ENCODE measurements around the gene NPC1.
"Not testable (repeated sequence)": the region's sequence is repeated elsewhere in the genome, so short reads cannot be mapped to it uniquely, and the experiment has no call there.

Gene NPC1

DNA sequence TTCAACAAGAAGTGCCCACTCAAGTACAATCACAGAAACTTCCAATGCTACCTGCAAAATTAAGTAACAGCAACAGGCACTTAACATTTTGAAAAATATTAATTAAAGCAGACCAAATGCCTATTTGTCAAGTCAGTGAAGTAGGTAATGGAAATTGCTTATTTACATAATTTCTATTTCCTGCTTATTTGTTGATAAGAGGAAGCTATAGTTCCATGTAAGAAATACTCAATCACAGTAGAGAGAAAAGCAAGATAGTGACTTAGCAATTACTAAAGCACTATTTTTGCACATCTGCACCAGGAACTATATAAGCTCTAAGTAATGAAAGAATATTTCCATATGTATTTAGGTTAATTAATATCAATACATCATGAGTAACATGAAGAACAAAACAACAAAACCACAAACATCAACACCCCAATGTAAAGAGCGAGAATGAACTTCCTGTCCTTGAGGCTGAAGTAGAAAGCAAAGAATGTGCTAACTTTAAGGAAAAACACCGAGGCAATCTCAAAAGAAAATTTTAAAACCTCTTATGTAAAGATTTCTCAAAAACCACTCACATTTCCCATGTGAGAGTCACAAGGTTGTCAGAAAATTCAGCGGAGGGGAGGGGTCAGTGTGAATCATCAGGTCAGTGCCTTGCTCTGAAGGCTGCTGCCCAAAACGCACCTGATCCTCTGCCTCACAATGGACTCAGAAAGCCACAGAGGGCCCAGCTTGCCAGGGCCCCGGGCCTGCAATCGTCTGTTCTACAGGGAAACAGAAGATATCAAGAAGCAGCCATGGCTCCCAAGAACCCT, 12.5 kb downstream of the NPC1 start:
- DNase-seq: no peak

DNA sequence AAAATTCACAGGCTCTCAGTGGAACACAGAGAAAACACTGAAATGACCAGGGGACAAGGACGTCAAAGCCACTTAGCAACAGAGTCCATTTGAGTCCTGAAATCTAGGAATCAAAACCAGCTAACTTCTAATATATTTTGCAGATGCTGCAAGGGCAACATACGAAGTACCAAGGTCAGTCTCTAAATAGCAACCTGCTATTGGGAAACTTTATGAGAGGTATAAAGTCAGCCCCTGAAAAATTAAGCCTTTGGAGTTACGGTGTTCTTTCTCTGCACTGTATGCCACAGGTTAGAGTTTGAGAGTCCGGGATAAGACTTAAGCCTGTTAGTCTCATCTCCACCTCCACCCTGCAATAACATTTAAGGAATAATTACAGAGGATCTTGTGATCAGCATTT, 13.3 kb downstream of the NPC1 start:
- DNase-seq: no peak

DNA sequence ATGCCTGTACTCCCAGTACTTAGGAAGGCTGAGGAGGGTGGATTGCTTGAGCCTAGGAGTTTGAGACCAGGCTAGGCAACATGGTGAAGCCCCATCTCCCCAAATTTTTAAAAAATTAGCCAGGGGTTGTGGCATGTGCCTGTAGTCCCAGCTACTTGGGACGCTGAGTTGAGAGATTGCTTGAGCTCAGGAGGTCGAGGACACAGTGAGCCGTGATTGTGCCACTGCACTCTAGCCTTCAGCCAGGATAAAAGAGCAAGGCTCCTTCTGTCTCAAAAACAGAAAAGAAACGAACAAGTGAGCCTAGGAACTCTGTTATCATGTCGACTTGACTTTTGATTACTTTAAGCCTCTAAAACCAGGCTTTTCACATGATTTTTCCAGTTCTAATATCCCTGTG, 13.7 kb downstream of the NPC1 start:
- no peak for DNase-seq

DNA sequence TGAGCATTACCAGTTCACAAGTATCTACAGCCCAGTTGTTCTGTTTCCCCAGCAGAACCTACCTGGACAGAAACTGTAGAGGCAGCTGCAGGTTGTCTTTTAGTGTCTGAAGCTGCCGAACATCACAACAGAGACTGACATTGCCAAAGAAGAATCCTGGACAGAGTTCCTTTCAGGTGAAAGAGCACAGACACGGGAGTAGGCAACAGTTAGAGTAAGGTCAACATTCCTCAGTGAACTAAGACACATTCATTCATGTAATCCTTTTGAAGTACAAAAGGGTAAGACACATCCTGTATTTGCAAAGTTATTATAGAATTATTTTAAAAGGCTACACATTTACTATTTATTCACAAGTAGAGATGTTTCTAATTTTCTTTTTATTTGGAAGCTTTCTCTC, 14.3 kb downstream of the NPC1 start:
- DNase-seq: no peak

DNA sequence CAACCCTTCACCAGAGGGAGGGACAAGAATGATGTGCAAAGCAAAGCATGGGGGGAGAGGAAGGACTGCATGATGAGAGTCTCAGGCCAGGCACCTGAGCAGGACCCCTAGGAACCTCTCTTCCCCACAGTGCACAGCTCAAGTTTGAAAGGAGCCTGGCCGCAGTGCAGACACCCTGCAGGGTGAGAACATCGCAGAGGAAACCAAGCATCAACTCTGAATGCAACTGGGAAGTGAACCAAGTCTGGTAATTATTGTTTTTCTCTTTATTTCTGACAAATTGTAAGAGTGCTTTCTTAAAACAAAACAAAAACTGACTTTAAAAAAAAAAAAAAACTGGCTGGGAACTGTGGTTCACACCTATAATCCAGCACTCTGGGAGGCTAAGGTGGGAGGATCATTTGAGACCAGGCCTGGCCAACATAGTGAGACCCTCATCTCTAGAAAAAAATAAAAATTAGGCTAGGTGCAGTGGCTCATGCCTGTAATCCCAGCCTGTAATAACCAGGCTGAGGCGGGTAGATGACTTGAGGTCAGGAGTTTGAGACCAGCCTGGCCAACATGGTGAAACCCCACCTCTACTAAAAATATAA, 15.3 kb downstream of the NPC1 start:
- DNase-seq: no peak

DNA sequence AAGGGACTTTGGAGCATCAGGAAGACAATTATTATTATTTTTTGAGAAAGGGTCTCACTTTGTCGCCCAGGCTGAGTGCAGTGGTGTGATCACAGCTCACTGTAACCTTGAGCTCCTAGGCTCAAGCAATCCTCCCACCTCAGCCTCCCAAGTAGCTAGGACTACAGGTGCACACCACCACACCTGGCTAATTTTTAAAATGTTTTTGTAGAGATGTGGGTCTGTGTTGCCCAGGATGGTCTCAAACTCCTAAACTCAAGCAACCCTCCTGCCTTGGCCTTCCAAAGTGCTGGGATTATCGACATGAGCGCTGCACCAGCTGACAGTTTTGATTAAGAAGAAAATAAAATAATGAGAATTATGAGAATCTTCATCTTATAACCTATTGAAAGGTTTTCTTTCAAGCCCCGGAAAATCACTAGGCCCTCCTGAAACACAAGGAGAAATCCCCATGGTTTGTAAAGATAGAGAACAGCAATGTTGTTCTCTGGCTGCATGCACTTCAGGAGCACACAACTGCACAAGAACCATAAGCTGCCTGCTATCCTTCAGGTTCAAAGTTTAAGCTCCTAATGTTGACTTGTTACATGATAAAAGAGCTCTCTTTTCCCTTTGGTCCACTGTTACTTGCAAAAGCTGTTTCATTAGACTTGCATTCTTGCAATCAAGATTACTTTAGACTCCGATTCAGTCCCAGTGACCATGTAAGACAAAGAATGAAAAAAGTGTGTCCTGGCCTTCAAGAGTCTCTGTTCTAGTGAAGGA, 16.8 kb downstream of the NPC1 start:
- no peak for DNase-seq

DNA sequence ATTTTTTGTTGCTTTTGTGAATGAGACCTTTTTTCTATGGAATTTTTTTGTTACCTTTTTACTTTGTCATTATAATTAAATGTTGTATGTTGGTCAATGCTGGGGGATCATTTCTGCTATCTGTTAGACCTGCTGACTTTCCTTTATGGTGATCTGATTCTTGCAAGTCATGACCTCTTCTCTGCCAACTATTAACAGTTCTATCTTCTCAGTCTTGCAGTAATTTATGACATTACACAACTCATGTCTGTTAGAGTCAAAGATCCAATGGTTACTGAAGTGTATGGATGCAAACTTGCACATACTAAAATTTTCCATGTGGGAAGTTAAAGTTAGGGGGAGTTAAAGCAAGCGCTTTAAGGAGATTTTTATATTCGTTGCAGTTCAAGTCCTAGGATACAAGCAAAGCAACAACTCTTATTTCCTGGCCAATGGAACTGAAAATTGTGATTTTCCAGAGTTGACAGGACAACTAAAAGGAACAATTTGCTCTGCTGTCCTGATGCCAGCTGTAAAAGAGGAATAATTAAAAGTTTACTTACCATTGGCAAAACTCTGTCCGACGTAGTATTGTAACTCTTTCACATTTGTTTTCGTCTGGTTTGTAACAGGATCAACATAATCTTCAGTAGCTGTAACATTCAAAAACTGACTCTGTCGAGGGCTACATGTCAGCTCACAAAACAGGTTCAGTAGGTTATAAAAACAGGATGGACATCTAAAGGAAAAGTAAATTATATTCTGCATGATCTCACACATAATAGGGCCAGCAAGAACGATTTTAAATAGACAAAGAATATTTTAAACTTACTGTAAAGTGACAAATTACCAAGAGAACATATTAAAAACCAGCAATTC, 17.8 kb downstream of the NPC1 start:
- no peak for DNase-seq

DNA sequence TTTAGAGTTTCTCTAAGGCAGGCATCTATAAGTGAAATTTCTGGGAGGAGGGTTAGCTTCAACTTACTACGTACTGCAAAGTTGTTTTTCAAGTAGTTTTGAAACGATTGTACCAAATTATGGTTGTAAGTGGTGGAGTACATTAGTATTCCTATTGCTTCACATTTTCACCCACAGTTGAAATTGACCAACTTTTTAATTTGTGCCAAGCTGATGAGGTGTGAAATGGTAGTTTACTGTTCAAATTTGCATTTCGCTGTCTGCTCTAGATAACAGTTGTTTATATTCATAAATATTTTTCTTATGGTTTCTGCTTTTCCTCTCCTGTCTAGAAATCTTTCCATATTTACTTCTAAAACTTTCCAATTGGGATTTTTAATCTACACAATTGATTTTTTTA, 18.6 kb downstream of the NPC1 start:
- DNase-seq: no peak

DNA sequence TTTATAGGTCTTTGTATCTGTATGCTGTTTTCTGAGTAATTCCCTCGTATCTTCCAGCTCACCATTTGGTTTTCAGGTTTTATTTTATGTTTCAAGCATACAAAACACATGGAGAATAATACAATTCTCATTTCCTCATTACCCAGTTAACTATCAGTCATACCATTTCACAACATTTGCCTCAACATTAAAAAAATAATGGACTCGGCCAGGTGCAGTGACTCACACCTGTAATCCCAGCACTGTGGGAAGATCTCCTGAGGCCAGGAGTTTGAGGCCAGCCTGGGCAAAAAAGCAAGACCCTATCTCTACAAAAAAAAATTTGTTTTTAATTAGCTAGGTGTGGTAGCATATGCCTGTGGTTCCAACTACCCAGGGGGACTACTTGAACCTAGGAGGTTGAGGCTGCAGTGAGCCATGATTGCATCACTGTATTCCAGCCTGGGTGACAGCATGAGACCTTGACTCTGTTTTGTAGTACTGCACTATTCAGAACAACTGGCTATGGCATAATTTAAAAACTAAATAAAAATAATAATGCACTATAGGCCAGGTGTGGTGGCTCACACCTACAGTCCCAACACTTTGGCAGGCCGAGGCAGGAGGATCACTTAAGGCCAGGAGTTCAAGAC, 20.3 kb downstream of the NPC1 start:
- DNase-seq: no peak

DNA sequence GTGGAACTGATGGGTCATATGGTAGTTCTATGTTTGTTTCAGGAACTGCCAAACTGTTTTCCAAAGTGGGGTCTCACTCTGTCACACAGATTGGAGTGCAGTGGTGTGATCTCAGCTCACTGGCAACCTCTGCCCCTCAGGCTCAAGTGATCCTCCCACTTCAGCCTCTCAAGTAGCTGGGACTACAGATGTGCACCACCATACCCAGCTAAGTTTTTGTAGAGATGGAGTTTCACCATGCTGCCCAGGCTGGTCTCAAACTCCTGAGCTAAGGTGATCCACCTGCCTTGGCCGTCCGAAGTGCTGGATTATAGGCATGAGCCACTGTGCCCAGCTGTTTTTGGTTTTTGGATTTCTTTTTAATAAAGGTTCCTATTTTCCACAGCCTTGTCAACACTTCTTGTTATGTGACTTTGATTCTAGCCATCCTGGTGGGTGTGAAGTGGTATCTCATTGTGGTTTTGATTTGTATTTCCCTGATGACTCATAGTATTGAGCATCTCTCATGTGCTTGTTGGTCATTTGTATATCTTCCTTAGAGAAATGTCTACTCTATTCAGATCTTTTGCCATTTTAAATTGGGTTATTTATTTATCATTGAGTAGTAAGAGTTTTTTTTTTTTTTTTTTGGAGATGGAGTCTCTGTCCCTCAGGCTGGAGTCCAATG, 22.8 kb downstream of the NPC1 start:
- no peak for DNase-seq

DNA sequence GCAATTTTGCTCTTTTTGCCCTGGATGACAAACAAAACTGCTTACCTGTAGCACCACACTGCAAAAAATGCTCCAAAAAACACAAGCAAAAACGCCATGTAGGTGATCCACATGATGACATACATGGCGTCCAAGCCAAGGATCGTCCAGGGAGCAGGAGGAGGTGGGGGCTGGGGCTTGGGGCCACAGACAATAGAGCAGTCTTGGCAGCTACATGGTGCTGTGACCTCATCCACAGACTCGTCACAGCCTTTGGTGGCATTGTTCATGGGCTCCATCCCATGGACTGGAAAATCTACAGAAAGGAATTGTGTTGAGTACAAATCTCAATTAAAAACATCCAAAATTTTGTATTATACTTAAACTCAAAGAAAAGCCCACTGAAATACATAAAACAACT, 26.1 kb downstream of the NPC1 start:
- DNase-seq: no peak

DNA sequence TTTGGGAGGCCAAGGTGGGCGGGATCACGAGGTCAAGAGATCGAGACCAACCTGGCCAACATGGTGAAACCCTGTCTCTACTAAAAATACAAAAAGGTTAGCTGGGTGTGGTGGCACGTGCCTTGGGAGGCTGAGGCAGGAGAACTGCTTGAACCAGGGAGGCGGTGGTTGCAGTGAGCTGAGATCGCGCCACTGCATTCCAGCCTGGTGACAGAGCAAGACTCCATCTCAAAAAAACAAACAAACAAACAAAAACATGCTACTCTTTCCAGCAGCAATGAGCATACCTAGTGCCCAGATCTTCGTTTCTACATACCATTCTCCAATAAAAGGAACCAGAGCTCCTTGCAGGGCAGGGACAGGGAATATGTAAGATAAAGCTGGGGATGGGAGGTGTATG, 28.8 kb downstream of the NPC1 start:
- DNase-seq: not testable (repeated sequence)

DNA sequence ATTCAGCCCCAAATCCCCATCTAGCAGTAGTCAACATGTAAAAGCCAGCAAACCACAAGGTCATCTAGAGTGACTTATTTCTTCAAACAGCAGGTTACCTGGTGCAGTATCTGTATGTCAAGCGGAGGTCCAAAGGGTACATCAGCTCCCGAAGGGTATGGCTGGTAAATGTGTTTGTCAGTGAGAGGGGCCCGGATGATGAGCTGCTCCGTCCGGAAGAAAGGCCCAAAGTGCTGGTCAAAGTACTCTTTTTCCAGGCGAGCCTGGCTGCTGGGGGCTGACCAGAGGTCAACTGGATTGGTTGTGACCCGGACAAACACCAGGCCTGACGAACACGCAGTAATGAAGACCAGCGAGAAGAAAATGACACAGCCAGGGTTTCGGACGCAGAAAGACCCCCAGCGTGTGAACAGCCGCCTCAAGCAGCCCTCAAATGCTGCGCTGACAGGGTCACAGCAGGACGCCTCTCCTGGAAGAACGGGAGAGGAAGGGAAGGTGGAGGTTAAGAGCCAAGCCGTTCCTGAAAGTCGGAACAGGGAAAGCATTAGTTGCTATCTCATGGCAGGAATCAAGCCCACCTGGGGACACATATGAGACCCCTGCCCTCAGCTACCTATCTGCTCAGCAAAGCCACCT, 30.0 kb downstream of the NPC1 start:
- DNase-seq: no peak

DNA sequence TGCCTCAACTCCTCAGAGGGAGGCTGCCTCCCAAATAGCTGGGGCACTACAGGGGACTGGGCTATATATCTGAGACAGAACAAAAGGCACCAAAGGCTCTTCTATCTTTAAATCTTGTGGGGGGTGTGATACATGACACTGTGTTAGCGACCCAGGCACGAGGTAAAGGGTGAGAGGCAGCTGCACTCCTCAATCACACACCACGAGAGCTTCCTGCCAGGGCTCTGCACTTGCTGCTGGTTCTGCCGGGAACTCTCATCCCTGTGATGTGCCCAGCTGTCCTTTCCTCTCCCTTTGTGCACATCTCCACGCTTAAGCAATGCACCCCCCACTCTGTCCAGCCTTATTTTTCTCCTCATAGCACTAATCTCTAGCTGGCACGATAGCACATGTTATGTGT, 32.4 kb downstream of the NPC1 start:
- DNase-seq: no peak

DNA sequence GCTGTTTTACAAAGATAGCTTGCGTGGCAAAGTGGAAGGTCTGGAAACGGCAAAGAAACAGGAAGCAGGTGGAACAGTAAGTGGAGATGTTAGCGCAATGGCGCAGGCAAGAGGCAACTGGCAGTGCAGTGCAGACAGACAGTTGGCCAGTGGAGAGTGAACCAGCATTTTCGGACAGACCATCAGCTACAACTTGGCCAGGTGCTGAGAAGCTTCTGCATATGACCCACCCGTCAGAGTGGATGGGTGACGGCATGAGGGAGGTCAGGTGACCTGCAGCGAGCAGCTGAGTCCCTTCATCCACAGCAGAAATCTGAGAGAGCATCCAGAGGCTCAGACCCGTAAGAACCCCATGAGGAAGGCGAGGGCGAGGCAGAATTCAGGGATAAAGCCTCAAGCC, 33.8 kb downstream of the NPC1 start:
- no peak for DNase-seq

DNA sequence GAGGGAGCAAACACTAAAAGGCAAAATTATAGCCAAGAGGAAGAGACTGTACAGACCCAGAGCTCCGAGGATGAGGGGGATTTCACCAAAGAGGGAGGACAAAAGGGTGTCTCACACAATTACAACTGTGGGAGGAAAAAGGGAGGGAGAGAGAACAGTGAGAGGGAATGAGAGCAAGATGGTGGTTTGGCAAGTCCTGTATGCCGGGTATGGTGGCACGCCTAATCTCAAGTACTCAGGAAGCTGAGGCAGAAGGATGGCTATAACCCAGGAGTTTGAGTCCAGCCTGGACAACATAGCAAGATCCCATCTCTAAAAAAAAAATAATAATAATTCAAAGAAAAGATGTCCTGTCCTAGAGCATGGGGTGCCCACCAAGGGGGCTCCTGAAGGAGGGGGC, 34.3 kb downstream of the NPC1 start:
- DNase-seq: no peak

DNA sequence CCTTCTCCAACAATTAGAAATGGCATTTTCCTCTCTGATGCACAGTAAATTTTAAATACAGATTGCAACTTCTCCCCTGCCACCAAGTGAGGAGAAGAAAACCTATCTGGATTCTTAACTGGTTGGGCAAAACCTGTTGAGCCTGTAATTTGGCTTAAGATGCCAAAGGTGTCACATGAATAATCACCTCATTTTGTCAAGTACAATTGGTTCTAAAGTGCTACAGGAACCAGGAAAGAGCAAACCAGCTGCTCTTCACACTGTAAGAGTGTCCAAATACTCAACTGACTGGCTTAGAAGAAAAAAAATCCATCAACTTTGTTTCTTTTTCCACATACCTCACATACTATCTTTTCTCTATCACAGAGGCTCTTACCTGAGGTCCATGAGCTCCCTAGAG, 35.4 kb downstream of the NPC1 start:
- no peak for DNase-seq

DNA sequence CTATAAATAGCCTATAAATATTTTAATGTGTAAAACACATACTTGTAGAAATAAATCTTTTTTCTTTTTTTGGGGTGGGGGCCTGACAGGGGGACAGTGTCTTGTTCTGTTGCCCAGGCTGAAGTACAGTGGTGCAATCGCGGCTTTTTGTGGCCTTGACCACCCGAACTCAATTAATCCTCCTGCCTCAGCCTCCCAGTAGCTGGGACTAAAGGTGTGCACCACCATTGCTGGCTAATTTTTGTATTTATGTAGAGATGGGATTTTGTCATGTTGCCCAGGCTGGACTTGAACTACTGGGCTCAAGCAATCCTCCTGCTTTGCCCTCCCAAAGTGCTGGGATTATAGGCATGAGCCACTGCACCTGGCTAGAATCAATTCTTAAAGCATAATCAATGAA, 37.6 kb downstream of the NPC1 start:
- no peak for DNase-seq

DNA sequence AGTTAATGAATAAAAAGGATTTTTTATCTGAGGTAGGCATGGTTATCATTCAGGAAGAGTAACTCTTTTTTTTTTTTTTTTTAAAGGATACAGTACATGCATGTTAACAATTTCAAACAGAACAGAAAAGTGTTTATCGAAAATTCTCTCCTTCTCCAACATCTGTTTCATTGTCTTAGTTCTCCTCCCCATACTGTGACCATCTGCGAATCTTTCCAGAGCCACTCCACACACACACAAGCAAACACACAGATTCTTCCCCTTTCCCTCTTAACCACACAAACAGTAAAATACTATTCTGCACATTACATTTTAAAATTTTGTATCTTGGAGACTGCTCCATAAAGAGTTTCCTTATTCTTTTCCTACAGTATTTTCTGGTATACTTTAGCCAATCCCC, 38.0 kb downstream of the NPC1 start:
- DNase-seq: no peak

DNA sequence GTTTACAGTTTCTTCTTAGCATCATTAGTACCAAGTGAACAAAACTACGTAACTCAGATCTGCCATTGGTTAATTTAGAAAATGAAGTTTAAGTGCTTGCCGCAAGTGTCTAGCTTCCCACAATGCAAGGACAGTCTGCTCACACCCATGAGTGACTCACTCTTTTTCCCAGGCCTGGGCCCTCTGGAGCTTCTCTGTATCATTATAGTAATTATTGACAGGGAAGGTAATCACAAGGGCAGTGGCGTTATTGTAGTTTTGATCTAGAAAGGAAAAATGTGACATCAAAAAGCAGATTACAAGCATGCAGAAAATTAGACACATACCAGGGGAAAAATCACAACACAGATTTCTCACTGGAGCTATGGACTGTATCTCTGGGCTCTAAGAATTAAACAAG, 38.5 kb downstream of the NPC1 start:
- DNase-seq: no peak

DNA sequence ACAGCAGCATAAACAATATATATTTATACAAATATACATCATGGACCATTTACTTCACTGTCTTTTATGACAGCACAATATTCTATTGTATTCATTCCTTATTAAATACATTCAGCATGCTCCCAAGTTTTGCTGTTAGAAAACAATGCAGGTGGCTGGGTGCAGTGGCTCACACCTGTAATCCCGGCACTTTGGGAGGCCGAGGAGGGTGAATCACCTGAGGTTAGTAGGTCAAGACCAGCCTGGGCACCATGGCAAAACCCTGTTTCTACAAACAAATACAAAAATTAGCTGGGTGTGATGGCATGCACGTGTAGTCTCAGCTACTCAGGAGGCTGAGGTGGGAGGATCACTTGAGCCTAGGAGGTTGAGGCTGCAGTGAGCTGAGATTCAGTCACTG, 39.0 kb downstream of the NPC1 start:
- no peak for DNase-seq
